ENCODE data around the gene DOCK3.
"Not testable (repeated sequence)": the region's sequence is repeated elsewhere in the genome, so short reads cannot be mapped to it uniquely, and the experiment has no call there.

The DOCK3 gene

GRCh38 chr3:50830451-50830850 is 155.7 kb downstream of the DOCK3 start:
- TF ChIP-seq CTCF (IDR thresholded peaks at IDR 0.05; ENCODE audit: low read depth, low read length): no peak
- no peak for TF ChIP-seq EZH2phosphoT487 (IDR thresholded peaks at IDR 0.05; ENCODE audit: low read depth)
- no peaks in the 10 kb centered on the region for H3K4me1 ChIP-seq (ENCODE audit: low read length)
- H3K4me2 ChIP-seq (ENCODE audit: low read length): no peak overlapping the region
- no peak overlapping the region for H2AFZ ChIP-seq (ENCODE audit: low read depth, low read length)
- no peak overlapping the region for H3K9ac ChIP-seq (ENCODE audit: low read length)
- no peaks in the 10 kb centered on the region for H3K27me3 ChIP-seq (ENCODE audit: low read depth, low read length)
- no peak overlapping the region for H3K27ac ChIP-seq (ENCODE audit: low read length)
- H3K36me3 ChIP-seq (replicated peaks; ENCODE audit: low read depth, low read length): no peaks in the 10 kb centered on the region
- H3K79me2 ChIP-seq (ENCODE audit: low read length): no peaks in the 10 kb centered on the region
- no peaks in the 10 kb centered on the region for H3K9me3 ChIP-seq (ENCODE audit: insufficient read depth, low read length)
- no peaks in the 10 kb centered on the region for H4K20me1 ChIP-seq (ENCODE audit: insufficient read depth, low read length)
- H3K4me3 ChIP-seq (ENCODE audit: low read length): no peak overlapping the region

- H4K20me1 ChIP-seq (ENCODE audit: insufficient read depth, low read length); H3K9ac ChIP-seq (ENCODE audit: low read length); H3K4me1 ChIP-seq (ENCODE audit: low read length); H3K4me2 ChIP-seq (ENCODE audit: low read length); H3K4me3 ChIP-seq (ENCODE audit: low read length); H3K79me2 ChIP-seq (ENCODE audit: low read length); H3K27me3 ChIP-seq (ENCODE audit: low read depth, low read length); H2AFZ ChIP-seq (ENCODE audit: low read depth, low read length); H3K9me3 ChIP-seq (ENCODE audit: insufficient read depth, low read length); H3K27ac ChIP-seq (ENCODE audit: low read length); H3K36me3 ChIP-seq (replicated peaks; ENCODE audit: low read depth, low read length): not testable (repeated sequence)
Measured at GRCh38 chr3:50831009-50831408, 156.3 kb downstream of the DOCK3 start.

DNA sequence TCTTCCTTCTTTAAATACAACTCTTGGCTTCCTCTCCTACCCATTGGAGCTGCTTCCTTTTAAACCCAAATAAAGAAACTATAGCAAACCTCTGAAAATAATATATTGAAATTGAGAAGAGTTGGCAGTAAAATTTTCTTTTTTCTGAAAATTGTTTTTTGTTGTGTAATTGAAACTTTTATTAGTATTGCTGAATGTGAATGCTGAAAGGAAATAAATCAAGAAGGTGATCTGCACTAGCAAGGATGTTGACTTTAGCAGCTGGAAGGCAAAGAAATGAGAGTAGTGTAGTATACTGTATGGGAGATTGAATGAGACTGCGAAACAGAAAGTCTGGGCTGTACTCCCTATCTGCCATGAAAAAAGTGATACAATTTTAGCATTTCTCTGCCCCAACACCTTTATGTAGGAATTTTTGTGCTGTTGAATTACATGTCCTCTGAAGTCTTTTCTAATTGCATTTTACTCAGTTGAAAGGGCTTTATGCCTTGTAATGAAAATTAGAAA is 166.3 kb downstream of the DOCK3 start:
- no peak overlapping the region for H2AFZ ChIP-seq (ENCODE audit: low read depth, low read length)
- no peaks in the 10 kb centered on the region for H3K79me2 ChIP-seq (ENCODE audit: low read length)
- H3K9me3 ChIP-seq (ENCODE audit: insufficient read depth, low read length): no peaks in the 10 kb centered on the region
- H3K9ac ChIP-seq (ENCODE audit: low read length): no peak overlapping the region
- H4K20me1 ChIP-seq (ENCODE audit: insufficient read depth, low read length): no peaks in the 10 kb centered on the region
- no peaks in the 10 kb centered on the region for H3K27me3 ChIP-seq (ENCODE audit: low read depth, low read length)
- no peak overlapping the region for H3K4me3 ChIP-seq (ENCODE audit: low read length)
- no peak overlapping the region for H3K27ac ChIP-seq (ENCODE audit: low read length)
- H3K4me2 ChIP-seq (ENCODE audit: low read length): no peak overlapping the region
- H3K36me3 ChIP-seq (replicated peaks; ENCODE audit: low read depth, low read length): no peaks in the 10 kb centered on the region
- no peaks in the 10 kb centered on the region for H3K4me1 ChIP-seq (ENCODE audit: low read length)
- TF ChIP-seq EZH2phosphoT487 (IDR thresholded peaks at IDR 0.05; ENCODE audit: low read depth): no peak
- TF ChIP-seq CTCF (IDR thresholded peaks at IDR 0.05; ENCODE audit: low read depth, low read length): no peak

DNA sequence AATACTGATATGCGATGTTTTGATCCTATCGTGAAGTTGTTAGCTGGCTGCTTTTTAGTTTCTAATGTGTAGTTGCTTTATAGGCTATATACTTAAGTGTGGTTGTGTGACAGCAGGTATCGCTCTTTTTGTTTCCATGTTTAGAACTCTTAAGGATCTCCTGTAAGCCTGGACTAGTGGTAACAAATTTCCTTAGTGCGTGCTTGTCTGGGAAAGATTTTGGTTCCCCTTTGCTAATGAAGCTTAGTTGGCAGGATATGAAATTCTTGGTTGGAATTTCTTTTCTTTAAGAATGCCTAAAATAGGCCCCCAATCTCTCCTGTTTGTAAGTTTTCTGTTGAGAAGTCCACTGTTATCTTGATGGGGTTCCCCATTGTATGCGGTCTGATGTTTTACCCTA is 173.6 kb downstream of the DOCK3 start:
- no peak overlapping the region for H2AFZ ChIP-seq (ENCODE audit: low read depth, low read length)
- TF ChIP-seq EZH2phosphoT487 (IDR thresholded peaks at IDR 0.05; ENCODE audit: low read depth) (no peak), CTCF (IDR thresholded peaks at IDR 0.05; ENCODE audit: low read depth, low read length) (no peak)
- no peaks in the 10 kb centered on the region for H3K27me3 ChIP-seq (ENCODE audit: low read depth, low read length)
- H3K4me2 ChIP-seq (ENCODE audit: low read length): no peak overlapping the region
- no peaks in the 10 kb centered on the region for H4K20me1 ChIP-seq (ENCODE audit: insufficient read depth, low read length)
- no peaks in the 10 kb centered on the region for H3K36me3 ChIP-seq (replicated peaks; ENCODE audit: low read depth, low read length)
- no peaks in the 10 kb centered on the region for H3K4me1 ChIP-seq (ENCODE audit: low read length)
- H3K9ac ChIP-seq (ENCODE audit: low read length): no peak overlapping the region
- no peak overlapping the region for H3K27ac ChIP-seq (ENCODE audit: low read length)
- no peaks in the 10 kb centered on the region for H3K79me2 ChIP-seq (ENCODE audit: low read length)
- H3K4me3 ChIP-seq (ENCODE audit: low read length): no peak overlapping the region
- peaks cover 7% of the 10 kb centered on the region for H3K9me3 ChIP-seq (ENCODE audit: insufficient read depth, low read length)
